ENCODE results near the gene RPS21. TPM values are rescaled to one million over a fixed set of nuclear protein-coding genes. Genes with fewer than 3 reads are reported as not detected.

RPS21 gene
- total RNA-seq, 2 donors from 2014 or later, result 1,109 to 1,318 TPM

Other genes with a start within 250 kb of the RPS21 start
- gene PSMA7, start 243.7 kb upstream of the RPS21 start, total RNA-seq, result 100 to 1,000 TPM; 284 to 315 TPM
- 10 to 100 TPM; 21.2 to 45.0 TPM for gene SS18L1, start 243.3 kb upstream of the RPS21 start, total RNA-seq
- gene MTG2, start 204.1 kb upstream of the RPS21 start, total RNA-seq, result 10 to 100 TPM; 39.3 to 57.9 TPM
- gene HRH3, start 166.8 kb upstream of the RPS21 start, total RNA-seq, result not detected
- 10 to 100 TPM; 38.7 to 47.7 TPM for gene OSBPL2, start 148.6 kb upstream of the RPS21 start, total RNA-seq
- gene ADRM1, start 84.1 kb upstream of the RPS21 start, total RNA-seq, result 100 to 1,000 TPM; 171 to 178 TPM
- gene LAMA5, start 19.8 kb upstream of the RPS21 start, total RNA-seq, result 1 to 10 TPM; 1.5 to 1.9 TPM
- 1 to 10 TPM; 9.4 to 9.5 TPM for gene CABLES2, start 20.2 kb downstream of the RPS21 start, total RNA-seq
- gene RBBP8NL, start 40.4 kb downstream of the RPS21 start, total RNA-seq, result not detected
- gene GATA5, start 88.9 kb downstream of the RPS21 start, total RNA-seq, result not detected